HG03064 (cell line): ENCODE measurements around the gene PPARA.

Source experiments
- ATAC-seq: cut with Tn5 transposase; IDR thresholded peaks from one replicate; pipeline ENCODE4 v1.9.1; 2021; ENCODE audit warnings: low read depth; ENCODE audit not compliant: unreplicated experiment

PPARA gene

DNA sequence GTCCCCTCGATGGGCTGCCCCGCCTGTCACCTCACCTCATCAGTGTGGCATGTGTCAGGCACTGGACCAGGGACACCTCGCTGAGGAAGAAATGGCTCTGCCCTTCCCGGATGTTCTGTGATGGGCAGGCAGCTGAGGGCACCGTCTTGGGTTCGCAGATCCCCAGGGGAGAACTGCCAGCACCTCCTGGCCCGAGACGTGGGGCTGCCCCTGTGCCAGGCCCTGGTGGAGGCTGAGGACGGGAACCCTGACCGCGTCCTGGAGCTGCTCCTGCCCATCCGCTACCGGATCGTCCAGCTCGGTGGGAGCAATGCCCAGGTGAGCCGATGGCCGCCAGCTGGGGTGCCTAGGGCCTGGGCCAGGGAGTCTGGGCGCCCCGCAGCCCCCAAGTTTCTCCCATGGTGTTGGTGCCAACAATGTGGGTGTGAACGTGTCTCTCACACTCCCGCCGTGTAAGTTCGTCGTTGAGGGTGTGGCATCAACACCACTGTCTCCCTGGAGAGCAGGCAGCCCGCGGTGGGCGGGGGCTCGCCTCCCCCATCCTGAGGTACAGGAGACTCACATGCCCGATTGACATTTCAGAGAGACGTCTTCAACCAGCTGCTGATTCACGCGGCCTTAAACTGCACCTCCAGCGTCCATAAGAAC lies 139.0 kb downstream of the PPARA start:
- no peak for ATAC-seq

- ATAC-seq: no peak
Observed at GRCh38 chr22:46290121-46290842, 140.0 kb downstream of the PPARA start.

- ATAC-seq: no peak
Observed at GRCh38 chr22:46290843-46291785, 140.8 kb downstream of the PPARA start.

DNA sequence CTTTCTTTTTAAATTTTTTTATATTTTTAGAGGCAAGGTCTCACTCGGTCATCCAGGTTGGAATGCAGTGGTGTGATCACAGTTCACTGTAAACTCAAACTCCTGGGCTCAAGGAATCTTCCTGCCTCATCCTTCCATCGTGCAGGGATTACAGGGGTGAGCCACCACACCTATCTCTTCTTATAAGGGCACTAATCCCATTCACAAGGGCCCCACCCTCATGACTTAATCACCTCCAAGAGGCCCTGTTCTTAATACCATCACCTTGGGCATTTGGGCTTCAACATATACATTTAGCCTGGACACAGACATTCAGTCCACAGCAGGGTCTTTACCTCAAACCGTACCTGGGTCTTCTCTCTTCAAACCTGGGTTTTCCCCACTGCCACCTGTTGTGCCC lies 141.8 kb downstream of the PPARA start:
- no peak for ATAC-seq

GRCh38 chr22:46292732-46293131 lies 142.4 kb downstream of the PPARA start:
- ATAC-seq: no peak
